AG08395 (cell line): ENCODE data around the gene FAM13C.

Experiments used
- DNase-seq: peaks from one replicate; pipeline ENCODE4 v3.0.0; 2012; ENCODE audit warnings: mixed read lengths, low spot score

Gene FAM13C

DNA sequence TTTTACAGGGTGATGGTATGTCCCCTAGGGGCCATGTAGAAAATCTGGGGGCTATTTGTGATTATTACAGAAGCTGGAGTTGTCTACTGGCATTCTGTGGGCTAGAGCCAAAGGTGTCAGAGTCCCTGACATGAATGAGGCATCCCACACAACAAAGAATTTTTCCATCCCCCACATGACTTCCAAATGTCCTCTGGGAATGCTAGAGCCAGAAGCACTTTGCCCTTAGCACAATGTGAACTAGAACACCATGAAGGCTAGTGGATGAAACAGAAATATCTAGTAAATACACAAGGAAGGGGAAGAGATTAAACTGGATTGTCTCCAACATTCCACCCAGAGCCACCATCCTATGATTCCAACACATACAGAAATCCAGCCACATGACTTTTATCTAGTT lies 46.9 kb downstream of the FAM13C start:
- DNase-seq, result no peak

DNA sequence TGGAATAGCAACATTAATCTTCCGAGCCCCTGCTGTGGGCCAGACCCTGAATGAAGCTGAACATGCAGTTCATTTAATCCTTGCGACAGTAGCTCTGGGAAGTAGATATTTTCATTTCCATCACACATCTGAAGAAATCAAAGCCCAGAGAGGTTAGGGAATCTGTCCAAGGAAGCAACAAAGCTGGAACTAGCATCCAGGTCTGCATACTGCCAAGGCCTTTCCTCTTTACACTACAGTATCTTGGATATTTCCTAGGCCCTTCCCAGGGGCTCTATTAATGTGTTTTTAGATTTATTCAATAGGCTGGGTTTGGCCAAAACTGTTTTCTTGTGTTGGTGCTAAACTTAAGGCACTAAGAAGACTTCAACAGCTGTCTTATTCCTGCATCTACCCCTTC lies 48.1 kb downstream of the FAM13C start:
- no peak for DNase-seq

DNA sequence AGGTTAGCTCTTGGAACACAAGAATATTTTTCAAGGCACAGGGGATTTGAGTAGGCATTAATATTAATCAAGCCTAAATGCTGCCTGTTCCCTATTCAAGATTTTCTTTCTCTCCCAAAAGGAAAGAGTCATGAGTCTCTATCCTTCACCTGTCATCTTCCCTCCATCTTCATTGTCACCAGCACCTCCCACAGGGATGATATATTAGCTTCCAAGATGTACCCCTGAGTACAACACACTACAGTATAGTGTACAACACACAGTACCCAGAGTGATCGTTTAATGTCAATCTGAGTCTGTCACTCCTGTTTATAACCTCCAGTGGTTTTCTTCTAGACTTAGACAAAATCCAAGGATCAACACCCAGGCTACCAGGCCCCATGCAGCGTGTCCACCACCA lies 50.1 kb downstream of the FAM13C start:
- no peak for DNase-seq

DNA sequence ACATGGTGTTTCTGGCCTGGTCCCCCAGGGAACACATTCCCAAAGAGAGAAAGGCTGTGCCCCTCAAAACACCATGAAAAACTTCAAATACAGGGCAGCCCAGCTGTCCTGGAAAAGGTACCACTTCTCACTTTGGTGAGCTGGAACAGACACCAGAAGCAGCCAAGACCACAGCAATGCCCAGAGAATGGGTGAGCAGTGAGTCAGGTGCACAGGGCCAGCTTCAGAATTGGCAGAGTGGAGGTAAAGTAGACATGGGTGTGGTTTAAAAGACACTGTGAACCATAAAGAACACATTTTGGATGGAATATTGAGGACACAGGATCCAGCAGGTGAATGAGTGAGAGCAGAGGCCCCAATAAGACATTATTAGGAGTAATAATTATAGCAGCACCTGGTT lies 51.3 kb downstream of the FAM13C start:
- DNase-seq, result no peak

DNA sequence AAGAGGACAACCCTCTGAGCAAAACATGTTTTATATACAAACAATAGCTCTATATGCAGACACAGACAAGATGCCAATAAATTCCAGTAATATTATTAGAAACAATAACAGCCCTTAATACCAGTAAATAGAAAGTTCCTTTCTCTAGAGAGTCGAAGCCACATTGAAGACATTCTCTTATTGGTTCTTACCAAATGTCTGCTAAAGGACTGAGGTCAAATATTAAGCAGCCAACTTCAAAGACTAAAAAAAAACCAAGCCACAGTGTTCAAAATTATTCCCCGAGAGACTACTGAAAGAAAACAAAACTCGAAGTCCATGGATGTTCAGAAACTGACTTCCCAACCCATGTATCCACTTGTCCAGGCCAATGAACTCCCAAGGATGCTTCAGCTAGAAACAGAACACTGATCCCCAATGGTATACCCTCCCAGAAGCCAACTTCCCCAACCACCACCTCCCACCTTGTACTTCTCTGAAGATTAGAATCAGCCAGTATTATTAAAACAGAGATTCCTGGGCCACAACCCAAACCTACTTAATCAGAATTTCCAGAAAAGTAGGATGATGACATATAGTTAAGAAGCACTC lies 51.9 kb downstream of the FAM13C start:
- DNase-seq, result no peak

DNA sequence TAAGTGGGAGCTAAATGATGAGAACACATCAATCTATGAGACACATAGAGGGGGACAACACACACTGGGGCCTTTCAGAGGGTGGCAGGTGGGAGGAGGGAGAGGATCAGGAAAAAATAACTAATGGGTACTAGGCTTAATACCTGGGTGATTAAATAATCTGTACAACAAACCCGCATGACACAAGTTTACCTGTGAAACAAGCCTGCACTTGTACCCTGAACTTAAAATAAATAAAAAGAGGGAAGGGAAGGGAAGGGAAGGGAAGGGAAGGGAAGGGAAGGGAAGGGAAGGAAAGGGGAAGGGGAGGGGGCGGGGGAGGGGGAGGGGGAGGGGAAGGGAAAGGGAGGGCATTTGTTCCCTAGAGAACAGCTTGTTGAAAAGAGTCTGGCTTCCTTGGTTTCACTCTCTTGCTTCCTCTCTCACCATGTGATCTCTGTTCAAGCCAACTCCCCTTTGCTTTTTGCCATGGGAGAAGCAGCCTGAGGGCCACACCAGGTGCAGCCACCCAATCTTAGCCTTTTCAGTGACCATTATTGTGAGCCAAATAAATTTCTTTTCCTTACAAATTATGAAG lies 57.7 kb downstream of the FAM13C start:
- DNase-seq, result no peak

DNA sequence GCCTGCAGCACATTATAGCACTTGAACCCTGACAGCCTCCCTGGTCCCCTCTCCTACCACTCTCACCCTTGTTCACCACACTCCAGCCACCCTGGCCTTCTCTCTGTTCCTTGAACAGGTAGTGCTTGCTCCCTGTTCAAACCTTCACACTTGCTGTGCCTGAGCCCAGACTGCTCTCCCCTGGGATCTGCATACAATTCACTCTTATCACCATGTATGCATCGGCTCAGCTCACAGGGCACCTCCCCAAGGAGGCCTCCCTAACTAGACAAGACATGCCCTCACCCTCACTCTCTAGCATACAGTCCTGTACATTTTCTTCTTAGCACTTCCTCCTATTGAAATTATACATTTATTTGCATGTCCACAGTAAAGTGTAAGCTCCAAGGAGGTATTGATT lies 59.3 kb downstream of the FAM13C start:
- no peak for DNase-seq

DNA sequence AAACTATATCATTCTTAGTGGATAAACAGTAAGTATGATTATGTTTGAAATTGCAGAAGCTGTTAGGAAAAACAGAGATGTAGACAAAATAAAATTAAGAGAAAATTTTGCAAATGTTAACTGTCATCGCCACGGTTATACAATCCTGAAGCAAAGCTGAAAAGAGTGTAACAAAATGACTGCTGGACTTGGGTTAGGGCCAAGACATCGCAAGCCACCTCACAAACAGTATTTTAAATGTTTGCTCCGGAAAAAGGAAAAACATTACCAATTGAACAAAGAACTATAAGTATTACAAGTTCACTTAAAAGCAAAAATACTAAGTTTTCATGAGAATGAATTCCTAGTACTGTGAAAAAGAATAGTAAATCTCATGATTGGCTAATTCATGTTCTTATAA lies 60.0 kb downstream of the FAM13C start:
- no peak for DNase-seq

DNA sequence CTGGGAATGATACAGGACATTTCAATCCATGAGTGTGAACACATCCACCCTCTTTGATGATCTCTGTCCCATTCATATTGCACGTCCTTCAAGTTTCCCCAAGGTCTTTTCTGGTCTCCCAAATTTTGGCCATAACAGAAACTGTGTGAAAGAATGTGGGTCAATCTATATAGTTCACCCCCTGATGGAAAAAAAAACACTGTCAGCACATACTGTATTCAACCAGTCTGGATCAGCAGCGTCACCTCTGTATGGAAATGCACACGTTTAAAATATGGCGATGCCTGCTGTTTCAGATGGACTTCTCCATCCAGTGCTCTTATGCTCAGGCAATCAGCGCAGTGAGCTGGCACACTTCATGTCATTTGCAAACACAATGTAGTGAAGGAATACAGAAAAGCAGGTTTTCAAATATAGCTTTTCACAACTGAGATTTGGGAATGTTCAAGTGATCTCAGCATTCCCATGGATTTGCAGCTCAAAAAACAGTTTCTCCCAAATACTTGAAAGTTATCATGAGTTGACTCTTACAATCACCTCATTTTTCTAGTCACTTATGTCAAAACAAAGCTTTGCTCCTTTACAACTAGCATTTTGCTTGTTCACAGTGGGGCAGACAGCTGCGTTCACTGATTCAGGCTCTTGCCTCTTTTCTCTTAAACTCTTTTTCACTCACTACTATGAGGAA lies 61.1 kb downstream of the FAM13C start:
- no peak for DNase-seq

DNA sequence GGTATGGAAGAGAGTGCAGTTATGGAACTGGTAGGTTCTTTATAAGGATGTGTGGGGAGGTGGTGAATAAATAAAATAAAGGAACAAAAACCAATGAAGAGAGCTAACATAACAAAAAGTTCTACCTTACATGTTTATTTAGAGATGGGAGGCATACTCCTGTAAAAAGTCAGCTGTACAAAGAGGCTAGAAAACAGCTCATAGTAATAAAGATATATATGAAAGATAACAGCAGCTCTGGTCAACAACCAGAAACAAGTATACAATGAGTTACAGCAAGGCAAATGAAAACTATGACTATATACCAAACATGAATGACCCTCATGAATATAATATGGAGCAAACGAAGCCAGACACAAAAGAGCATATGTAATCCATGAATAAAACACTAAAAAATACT lies 62.0 kb downstream of the FAM13C start:
- no peak for DNase-seq

DNA sequence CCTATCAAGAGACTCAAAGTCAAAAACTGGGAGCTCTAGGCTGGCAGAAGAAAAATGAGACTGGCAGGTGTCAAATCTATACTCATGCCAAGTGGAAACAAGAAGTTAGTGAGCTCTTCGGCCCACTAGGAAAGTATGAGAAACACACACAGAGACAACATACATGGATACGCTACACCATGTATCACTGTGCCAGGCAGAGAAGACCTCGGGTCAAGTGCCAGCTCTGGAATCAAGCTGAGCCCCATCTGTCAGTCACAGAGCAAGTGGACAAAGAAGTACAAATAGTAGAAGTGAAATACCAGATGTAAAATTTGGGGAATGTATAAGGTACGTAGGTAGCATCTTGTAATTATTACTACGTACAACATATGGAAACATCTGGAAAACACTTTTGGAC lies 62.4 kb downstream of the FAM13C start:
- DNase-seq, result no peak

DNA sequence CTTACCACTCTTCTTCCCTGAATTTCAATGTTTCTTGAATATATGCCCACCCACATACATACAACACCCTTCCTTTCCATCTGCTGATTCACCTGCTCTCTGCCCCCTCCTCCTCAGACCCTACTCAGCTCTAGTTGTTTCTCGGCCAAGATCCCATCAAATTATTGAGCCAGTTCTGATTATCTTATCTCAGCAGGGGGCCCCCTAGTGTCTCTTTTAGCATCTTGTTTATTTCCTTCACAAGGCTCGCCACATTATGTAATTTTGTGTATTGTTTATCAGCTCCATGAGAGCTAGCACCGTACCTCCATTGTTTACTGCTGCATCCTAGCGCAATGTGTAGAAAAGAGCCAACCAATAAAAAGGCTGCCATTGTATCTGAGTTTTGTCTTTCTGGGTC lies 71.9 kb downstream of the FAM13C start:
- DNase-seq, result no peak

DNA sequence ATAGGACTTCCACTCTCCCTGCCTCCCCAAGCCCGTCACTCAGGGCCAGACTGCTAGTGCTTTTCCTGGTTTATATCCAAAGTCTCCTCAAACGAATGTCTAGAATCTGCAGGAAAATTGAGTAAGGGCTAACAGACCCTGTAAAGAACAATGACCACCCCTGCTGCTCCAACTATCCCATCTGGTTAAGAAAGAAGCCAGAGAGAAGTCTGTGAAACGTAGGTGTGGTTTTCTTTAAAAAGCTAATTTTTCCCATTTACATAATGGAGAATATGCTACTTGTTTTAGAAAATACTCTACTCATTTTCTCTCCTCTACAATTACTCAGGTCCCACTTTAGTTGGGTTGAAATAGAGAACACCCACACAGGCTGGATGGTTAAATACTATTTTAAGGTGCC lies 72.5 kb downstream of the FAM13C start:
- no peak for DNase-seq

DNA sequence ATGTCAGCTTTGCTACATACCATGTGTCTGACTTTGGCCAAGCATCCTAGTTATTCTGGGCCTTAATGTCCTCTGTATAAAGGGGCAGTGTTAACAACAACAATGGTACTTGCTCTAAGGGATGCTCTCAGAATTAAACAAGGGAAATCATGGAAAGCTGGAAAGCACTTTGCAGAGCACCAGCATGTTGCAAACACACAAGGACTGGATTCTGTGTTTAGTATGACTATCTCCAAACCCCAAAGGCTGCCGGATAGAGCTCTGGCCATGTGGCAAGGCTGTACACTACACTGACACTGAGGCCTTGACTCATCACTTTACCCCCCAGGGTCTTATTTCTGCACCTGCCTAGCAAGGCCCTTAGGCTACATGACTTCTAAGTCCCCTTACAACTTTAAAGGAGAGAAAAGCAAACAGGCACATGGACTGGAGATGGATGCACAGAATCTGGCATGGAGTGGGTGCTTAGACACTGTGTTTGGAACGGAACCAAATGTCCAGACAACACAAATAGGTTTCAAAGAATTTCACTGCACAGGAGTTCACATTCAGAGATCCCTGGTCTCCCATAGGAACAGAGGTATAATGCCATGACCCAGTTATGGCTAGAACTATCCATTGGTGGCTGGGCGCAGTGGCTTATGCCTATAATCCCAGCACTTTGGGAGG lies 74.6 kb downstream of the FAM13C start:
- no peak for DNase-seq

DNA sequence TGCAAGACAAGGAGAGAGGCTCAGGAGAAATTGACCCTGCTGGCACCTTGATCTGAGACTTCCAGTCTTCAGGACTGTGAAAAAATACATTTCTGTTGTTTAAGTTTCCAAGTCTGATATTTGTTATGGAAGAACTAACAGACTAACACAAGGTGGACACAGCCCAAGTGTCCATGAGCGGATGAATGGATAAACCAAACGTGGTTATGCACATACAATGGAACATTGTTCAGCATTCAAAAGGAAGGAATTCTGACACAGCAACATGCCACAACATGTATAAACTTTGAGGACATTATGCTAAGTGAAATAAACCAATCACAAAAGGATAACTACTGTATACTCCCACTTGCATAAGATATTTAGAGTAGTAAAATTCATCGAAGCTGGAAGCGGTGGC lies 76.5 kb downstream of the FAM13C start:
- no peak for DNase-seq

DNA sequence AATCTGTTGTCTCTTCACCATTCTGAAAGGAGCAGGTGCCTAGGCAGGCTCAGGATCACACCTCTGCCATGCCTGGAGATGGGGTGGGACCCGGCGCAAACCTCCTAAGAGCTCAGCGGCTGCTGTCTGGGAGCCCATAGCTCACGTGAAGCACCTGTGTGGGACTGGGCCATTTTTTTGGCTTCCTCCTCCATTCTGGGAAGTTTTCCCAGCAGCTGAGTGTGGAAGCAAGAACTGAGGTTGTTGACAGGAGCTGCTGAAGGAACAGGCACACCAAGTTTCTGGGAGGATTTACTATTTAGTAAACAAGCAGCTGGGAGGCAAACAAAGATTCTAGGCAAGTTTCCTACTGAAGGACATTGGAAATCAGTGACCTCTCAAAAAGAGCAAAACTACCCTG lies 77.3 kb downstream of the FAM13C start:
- DNase-seq, result no peak

DNA sequence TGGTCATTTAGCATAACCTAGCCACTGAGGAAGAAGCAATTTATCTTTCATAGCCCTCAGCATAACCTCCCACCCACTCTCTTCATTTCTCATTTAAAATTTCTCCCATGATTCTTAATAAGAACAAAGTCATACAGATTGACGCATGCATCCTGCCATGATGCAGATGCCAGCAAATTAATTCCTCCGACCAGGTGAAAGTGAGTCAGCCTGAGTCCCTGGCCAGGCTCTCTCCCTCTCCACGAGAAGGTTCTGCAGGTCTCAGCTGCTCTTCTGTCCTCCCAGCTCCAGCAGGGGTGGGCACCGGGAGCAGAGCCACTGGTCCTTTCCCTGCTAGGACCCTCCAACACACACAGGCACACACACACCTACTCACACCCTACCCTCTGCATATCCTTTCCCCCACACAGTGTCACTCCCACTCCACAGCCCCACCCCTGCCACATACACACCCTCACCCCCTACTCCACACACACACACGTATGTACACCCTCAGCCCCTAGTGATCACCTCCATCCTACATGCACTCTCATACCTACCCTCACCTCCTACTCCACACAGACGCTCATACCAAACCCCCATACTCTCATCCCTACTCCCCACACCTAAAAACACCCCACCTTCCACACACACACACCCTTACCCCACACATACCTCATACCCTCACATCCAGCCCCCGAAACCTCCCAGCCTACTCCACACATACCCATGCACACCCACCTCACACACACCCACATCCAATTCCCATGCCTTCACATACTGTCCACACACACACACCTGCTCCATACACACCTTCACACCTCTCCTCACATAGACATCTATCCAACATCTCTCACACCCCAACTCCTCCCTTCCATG lies 78.0 kb downstream of the FAM13C start:
- no peak for DNase-seq

DNA sequence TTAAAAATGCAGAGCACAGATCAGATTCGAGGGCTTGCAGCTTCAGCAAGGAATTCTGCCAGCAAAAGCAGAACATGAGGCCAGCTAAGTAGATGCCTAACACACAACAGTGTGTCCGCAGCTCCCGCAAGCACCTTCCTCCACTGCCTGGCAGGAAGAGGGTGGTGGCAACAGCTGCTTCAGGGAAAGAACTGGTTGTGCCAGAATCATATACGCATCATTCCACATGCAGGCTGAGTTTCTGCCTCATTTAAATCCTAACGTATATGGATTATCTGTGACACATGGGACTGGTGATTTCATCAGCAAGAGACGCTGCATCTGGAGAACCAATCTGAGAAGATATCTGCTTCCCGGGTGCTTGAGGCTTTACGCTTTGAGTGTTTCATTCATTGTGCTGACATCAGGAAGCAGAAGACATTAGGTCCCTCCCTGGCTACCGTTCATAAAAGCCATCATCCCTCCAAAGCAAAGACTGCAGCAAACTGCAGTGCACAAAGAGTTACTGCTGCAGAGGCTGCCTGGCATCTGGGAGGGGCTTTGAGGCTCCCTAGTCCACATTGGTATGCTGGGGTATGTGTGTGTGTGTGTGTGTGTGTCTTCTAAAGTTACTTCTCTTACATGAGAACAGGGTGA lies 78.8 kb downstream of the FAM13C start:
- DNase-seq, result no peak

DNA sequence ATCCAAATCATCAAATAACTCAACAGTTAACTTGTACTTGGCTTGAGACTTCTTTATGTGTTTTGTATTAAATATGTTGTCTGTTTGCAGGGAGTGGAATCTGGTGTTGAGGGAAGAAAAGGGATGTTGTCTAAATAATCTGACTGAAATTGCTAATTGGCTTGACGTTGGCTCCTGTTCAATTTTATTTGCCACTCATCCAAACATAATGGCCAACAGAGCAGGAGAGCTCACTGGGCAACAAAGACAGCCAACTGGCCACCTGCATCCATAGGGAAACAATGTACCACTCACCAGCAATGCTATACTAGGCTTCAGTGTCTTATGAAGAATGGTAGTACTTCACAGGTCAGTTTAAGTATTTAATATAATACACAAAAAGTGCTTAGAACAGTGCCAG lies 80.5 kb downstream of the FAM13C start:
- no peak for DNase-seq

DNA sequence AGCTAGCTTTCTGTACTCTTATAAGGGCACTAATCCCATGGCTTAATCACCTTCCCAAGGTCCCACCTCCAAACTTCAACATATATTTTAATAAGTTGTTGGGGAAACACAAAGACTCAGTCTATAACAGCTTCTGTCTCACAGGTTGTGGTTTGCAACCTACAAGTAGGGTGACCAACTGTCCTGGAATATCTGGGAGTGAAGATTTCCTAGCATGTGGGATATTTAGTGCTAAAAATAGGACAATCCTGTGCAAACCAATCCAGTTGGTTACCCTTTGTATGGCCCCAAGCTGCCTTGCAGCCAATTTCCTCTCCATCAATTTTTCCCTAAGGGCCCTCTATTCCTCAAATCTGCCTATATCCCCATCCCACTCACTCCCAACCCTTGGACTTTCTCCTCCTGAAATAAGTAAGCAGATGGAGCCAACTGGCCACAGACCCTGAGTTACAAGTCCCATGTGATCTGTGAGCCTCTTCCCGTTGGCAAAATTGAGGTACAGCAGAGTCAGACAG lies 82.3 kb downstream of the FAM13C start:
- DNase-seq, result no peak

DNA sequence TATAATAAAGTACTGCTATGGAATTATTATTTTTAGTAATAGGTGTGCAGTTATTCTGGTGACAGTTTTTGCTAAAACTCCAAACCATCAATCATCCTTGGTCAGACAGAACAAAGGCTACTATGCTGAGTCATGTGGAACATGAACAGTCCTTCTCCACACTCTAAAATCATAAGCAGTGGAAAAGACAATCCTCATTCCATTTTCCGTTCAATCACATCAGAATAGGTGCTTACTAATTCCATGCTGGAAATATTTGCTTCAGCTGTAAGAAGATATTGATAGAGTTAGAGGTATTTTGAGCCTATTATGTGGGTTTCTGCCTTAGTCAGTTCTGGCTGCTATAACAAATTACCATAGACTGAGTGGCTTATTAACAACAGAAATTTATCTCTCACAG lies 82.9 kb downstream of the FAM13C start:
- no peak for DNase-seq

DNA sequence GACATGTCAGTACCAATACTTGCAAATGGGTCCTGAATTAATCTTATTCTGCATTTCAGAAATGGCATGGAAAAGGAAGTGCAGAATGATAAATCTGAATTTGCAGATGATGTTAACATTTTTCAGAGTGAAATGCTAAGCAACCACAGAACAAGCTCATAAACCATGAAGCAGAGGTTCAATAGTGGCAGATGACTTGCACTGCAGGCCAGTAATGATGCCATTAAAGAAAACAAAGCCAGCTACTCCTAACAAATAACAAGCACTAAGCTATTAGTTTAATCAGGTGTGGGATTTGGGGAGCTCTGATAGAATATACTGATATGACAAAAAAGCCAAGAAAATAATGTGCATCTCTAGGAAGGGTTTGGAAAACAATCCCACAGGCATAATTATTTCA lies 85.4 kb downstream of the FAM13C start:
- no peak for DNase-seq
